ENCODE data around the gene SLC6A16. TPM values are rescaled to one million over a fixed set of nuclear protein-coding genes. Genes with fewer than 3 reads are reported as not detected.

SLC6A16 gene
- total and polyA plus RNA-seq, 7 donors, result 0.07 to 0.95 (median 0.27) TPM

- intact Hi-C loops (cut with DNase I), result no loop called here
- H3K27ac ChIP-seq, result no peak overlapping the region
- no peak for TF ChIP-seq CTCF (IDR thresholded peaks at IDR 0.05)
- no peaks in the 10 kb centered on the region for H3K27me3 ChIP-seq (ENCODE audit: insufficient read depth in 3 of 3, low read length in 2 of 3)
- no peak overlapping the region for H3K4me3 ChIP-seq
- H3K9me3 ChIP-seq, result no peaks in the 10 kb centered on the region
- peak in 1 of 4 donors; percentile 21 for ATAC-seq
- DNase-seq, result peak in 1 of 2 donors; percentile 42
- WGBS, 3 donors, result 62 to 65% (median 65%) methylated on average over 12 of the region's 12 CpGs
- no peaks in the 10 kb centered on the region for H3K4me1 ChIP-seq
- peaks cover 0 to 43% of the 10 kb centered on the region in 2 donors for H3K36me3 ChIP-seq (ENCODE audit: insufficient read depth in 1 of 2, low read depth in 1 of 2)
Observed at GRCh38 chr19:49355909-49356353, 30.9 kb upstream of the SLC6A16 start.

- DNase-seq (no peak), ATAC-seq (no peak)
- no peak for TF ChIP-seq CTCF (IDR thresholded peaks at IDR 0.05)
- H3K36me3 ChIP-seq (ENCODE audit: insufficient read depth in 1 of 2, low read depth in 1 of 2), result peaks cover 2 to 76% of the 10 kb centered on the region in 2 donors
- 96 to 98% (median 96%) methylated on average over 2 of the region's 2 CpGs for WGBS, 3 donors
- H3K27me3 ChIP-seq (ENCODE audit: insufficient read depth in 3 of 3, low read length in 2 of 3), result no peaks in the 10 kb centered on the region
- H3K4me3 ChIP-seq, result no peak overlapping the region
- intact Hi-C loops (cut with DNase I), result no loop called here
- no peaks in the 10 kb centered on the region for H3K4me1 ChIP-seq
- no peaks in the 10 kb centered on the region for H3K9me3 ChIP-seq
- H3K27ac ChIP-seq, result no peak overlapping the region
Observed at GRCh38 chr19:49349567-49349966, 24.6 kb upstream of the SLC6A16 start.

- intact Hi-C loops (cut with DNase I), result no loop called here
- DNase-seq (no peak), ATAC-seq (no peak)
- no peaks in the 10 kb centered on the region for H3K9me3 ChIP-seq
- H3K4me1 ChIP-seq, result no peaks in the 10 kb centered on the region
- TF ChIP-seq CTCF (IDR thresholded peaks at IDR 0.05), result no peak
- H3K36me3 ChIP-seq (ENCODE audit: insufficient read depth in 1 of 2, low read depth in 1 of 2), result peaks cover 2 to 78% of the 10 kb centered on the region in 2 donors
- no peak overlapping the region for H3K27ac ChIP-seq
- no peak overlapping the region for H3K4me3 ChIP-seq
- H3K27me3 ChIP-seq (ENCODE audit: insufficient read depth in 3 of 3, low read length in 2 of 3), result no peaks in the 10 kb centered on the region
- 83 to 90% (median 87%) methylated on average over 12 of the region's 12 CpGs for WGBS, 3 donors
Observed at GRCh38 chr19:49348305-49349189, 23.6 kb upstream of the SLC6A16 start.

GRCh38 chr19:49347835-49348234, 22.8 kb upstream of the SLC6A16 start:
- peak; percentile 30 to 62 (median 48) for ATAC-seq
- no peak overlapping the region for H3K4me3 ChIP-seq
- no peak overlapping the region for H3K27ac ChIP-seq
- no peaks in the 10 kb centered on the region for H3K4me1 ChIP-seq
- no peak for DNase-seq
- no peak for TF ChIP-seq CTCF (IDR thresholded peaks at IDR 0.05)
- 63 to 73% (median 69%) methylated on average over 3 of the region's 3 CpGs for WGBS, 3 donors
- no peaks in the 10 kb centered on the region for H3K9me3 ChIP-seq
- H3K36me3 ChIP-seq (ENCODE audit: insufficient read depth in 1 of 2, low read depth in 1 of 2), result peaks cover 2 to 85% of the 10 kb centered on the region in 2 donors
- intact Hi-C loops (cut with DNase I), result no loop called here
- no peaks in the 10 kb centered on the region for H3K27me3 ChIP-seq (ENCODE audit: insufficient read depth in 3 of 3, low read length in 2 of 3)
